A673 (cell line): ENCODE data around the gene CBLB. TPM values are rescaled to one million over a fixed set of nuclear protein-coding genes. Genes with fewer than 3 reads are reported as not detected.

Experiments used
- BruUV-seq: library from RNA; stranded (reverse); fragments of 400-500 nt; replicated peaks from 2 replicates; lab custom pipeline; 2021; lab: Mats Ljungman, UMichigan
- CTCF ChIA-PET: fragments of 300-600 bp; sonication (Branson Sonifier 250); formaldehyde crosslinking; loops from one replicate; lab custom pipeline; 2022; ENCODE audit warnings: antibody characterized with exemption; lab: Charles Lee
- POLR2A ChIA-PET: fragments of 300-600 bp; sonication (Branson Sonifier 250); formaldehyde crosslinking; loops from one replicate; lab custom pipeline; 2022; ENCODE audit warnings: antibody characterized with exemption; ENCODE audit not compliant: low non-redundant PET; lab: Charles Lee
- DNase-seq: peaks from one replicate; pipeline ENCODE4 v3.0.0-alpha.2; 2015; ENCODE audit warnings: low spot score
- H3K27ac ChIP-seq: fragments of 200-600 bp; sonication (generic); 2 replicates; pipeline ENCODE4 v1.5.1; 2016; ENCODE audit warnings: mixed run types, low read depth, mild to moderate bottlenecking, mixed read lengths, antibody characterized with exemption, low read length; ENCODE audit not compliant: poor library complexity, severe bottlenecking
- H3K27me3 ChIP-seq: fragments of 200-600 bp; sonication (generic); replicated peaks from 2 replicates; pipeline ENCODE4 v1.6.1; 2017; ENCODE audit warnings: mixed run types, low read depth, mild to moderate bottlenecking, mixed read lengths, antibody characterized with exemption, low read length; ENCODE audit not compliant: insufficient read depth, poor library complexity
- H3K36me3 ChIP-seq: fragments of 200-600 bp; sonication (generic); 2 replicates; pipeline ENCODE4 v1.6.1; 2016; ENCODE audit warnings: mixed run types, mild to moderate bottlenecking, mixed read lengths, antibody characterized with exemption, low read length; ENCODE audit not compliant: insufficient read depth, poor library complexity, severe bottlenecking
- H3K4me1 ChIP-seq: fragments of 200-600 bp; sonication (generic); 2 replicates; pipeline ENCODE4 v1.6.1; 2017; ENCODE audit warnings: mixed run types, mild to moderate bottlenecking, mixed read lengths, antibody characterized with exemption, low read length; ENCODE audit not compliant: insufficient read depth, poor library complexity, severe bottlenecking
- H3K4me3 ChIP-seq: fragments of 200-600 bp; sonication (generic); 2 replicates; pipeline ENCODE4 v1.5.1; 2016; ENCODE audit warnings: low read depth, mixed run types, mild to moderate bottlenecking, mixed read lengths, low read length; ENCODE audit not compliant: poor library complexity, severe bottlenecking
- H3K9me3 ChIP-seq: fragments of 200-600 bp; sonication (generic); 2 replicates; pipeline ENCODE4 v1.6.1; 2016; ENCODE audit warnings: mixed run types, low read depth, mild to moderate bottlenecking, mixed read lengths, antibody characterized with exemption, low read length; ENCODE audit not compliant: poor library complexity, severe bottlenecking
- EZH2 ChIP-seq: fragments of 200-600 bp; sonication (generic); IDR thresholded peaks from 2 replicates; pipeline ENCODE4 v1.6.1; 2017; ENCODE audit warnings: borderline replicate concordance, low read depth, mild to moderate bottlenecking, mixed read lengths, antibody characterized with exemption, low read length; ENCODE audit not compliant: poor library complexity, severe bottlenecking
- intact Hi-C: fragments of 100-400 bp; cut with micrococcal nuclease; formaldehyde crosslinking; loops from one replicate; pipeline ENCODE4 v1.10.0; 2022; ENCODE audit not compliant: unreplicated experiment
- total RNA-seq: library from RNA; stranded (reverse); gene quantifications from 2 replicates; pipeline ENCODE4 v1.2.3, GENCODE V29; 2021
- TF ChIP-seq, protein P1 (sequence below): fragments of 300-800, 200-600 bp; sonication (generic); conservative IDR thresholded peaks from 2 replicates; pipeline ENCODE4 v1.5.1; 2017; ENCODE audit warnings: low read depth, mild to moderate bottlenecking, antibody characterized with exemption, low read length, moderate library complexity, mixed read lengths

The CBLB gene
- total RNA-seq, 1 experiment from 2014 or later, result 23.3 TPM

DNA sequence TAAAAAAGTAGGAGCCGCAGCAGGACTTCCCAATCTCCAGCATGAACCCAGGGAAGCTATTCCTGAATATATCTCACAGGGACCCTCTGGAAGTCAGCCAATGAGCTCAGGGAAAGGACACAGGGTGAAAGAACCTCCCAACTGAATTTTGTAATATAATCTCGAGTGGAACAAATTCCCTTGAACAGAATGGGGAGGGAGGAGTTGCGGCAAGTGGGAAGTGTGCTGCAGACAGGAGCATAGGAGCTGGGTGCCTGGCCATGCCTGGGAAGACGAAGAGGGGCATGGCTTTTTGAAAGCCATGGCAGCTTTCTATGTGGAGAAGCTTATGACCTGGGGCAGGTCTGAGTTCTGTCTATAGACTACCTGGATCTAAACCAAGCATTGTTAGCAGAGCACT lies 98.4 kb downstream of the CBLB start:
- ChIA-PET POLR2A (no interaction called here), CTCF (no interaction called here)
- no TSS peak for BruUV-seq
- no peaks in the 10 kb centered on the region for H3K36me3 ChIP-seq
- TF ChIP-seq, protein P1, sequence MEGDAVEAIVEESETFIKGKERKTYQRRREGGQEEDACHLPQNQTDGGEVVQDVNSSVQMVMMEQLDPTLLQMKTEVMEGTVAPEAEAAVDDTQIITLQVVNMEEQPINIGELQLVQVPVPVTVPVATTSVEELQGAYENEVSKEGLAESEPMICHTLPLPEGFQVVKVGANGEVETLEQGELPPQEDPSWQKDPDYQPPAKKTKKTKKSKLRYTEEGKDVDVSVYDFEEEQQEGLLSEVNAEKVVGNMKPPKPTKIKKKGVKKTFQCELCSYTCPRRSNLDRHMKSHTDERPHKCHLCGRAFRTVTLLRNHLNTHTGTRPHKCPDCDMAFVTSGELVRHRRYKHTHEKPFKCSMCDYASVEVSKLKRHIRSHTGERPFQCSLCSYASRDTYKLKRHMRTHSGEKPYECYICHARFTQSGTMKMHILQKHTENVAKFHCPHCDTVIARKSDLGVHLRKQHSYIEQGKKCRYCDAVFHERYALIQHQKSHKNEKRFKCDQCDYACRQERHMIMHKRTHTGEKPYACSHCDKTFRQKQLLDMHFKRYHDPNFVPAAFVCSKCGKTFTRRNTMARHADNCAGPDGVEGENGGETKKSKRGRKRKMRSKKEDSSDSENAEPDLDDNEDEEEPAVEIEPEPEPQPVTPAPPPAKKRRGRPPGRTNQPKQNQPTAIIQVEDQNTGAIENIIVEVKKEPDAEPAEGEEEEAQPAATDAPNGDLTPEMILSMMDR, result no peak
- no peak for TF ChIP-seq EZH2
- H3K4me1 ChIP-seq, result no peaks in the 10 kb centered on the region
- H3K27ac ChIP-seq, result no peak overlapping the region
- intact Hi-C loops, result no loop called here
- no peaks in the 10 kb centered on the region for H3K27me3 ChIP-seq
- H3K9me3 ChIP-seq, result no peaks in the 10 kb centered on the region
- H3K4me3 ChIP-seq, result no peak overlapping the region
- no peak for DNase-seq

DNA sequence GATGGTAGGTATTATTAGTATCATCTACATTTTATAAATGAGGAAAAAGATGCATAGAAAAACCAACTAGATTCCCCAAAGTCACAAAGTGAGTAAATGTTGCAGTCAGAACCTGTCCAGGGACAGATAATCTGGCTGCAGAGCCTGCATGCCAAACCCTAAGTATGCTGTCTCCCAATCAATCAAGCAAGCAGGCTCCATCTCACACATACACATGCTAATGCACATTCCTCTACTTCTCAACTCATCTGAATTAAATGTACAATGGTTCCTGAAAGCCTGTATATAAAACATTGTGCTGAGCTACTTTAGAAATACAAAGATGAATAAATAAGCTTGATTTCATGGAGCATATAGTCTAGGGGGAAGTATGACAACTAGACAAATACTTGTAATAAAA lies 101.0 kb downstream of the CBLB start:
- BruUV-seq, result no TSS peak
- ChIA-PET CTCF (no interaction called here), POLR2A (no interaction called here)

DNA sequence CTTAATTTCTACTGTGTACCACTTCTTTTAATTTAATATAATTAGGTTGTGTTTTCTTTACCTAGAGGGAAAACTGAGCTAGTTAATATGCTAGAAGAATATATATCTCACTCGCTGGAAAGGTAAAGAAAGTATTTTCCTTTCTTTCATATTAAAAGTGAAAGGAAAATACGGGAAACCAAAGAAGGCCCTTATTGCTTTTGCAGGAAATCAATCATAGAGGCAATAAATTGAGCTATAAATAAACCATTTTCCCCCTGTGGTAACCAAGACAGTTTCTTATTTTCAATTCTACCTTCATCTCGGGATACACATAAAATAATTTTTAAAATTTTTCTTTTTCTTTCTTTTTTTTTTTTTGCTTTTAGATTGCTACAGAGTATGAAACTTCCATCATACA lies 101.6 kb downstream of the CBLB start:
- H3K4me3 ChIP-seq, result no peak overlapping the region
- H3K4me1 ChIP-seq, result no peaks in the 10 kb centered on the region
- no TSS peak for BruUV-seq
- no peak for DNase-seq
- H3K36me3 ChIP-seq, result no peaks in the 10 kb centered on the region
- intact Hi-C loops, result no loop called here
- TF ChIP-seq EZH2, result no peak
- TF ChIP-seq, protein P1, result no peak
- ChIA-PET POLR2A (no interaction called here), CTCF (no interaction called here)
- H3K27me3 ChIP-seq, result no peaks in the 10 kb centered on the region
- H3K9me3 ChIP-seq, result no peaks in the 10 kb centered on the region
- H3K27ac ChIP-seq, result no peak overlapping the region

More for the DNA sequence above, 101.0 kb downstream of the CBLB start:
- Histone ChIP-seq H3K4me3 (no peak overlapping the region), H3K27ac (no peak overlapping the region), H3K9me3 (no peaks in the 10 kb centered on the region), H3K27me3 (no peaks in the 10 kb centered on the region), H3K4me1 (no peaks in the 10 kb centered on the region), H3K36me3 (no peaks in the 10 kb centered on the region)
- TF ChIP-seq EZH2, result no peak
- TF ChIP-seq, protein P1, result no peak
- no peak for DNase-seq
- intact Hi-C loops, result no loop called here
